K562 (cell line): Measurements from ENCODE around the gene CMTM4. TPM values are rescaled to one million over a fixed set of nuclear protein-coding genes. Genes with fewer than 3 reads are reported as not detected.

Source experiments
- ATAC-seq: fragments of 200-7000 bp; cut with Tn5 transposase; 3 replicates; pipeline ENCODE4 v1.9.1; 2020; ENCODE audit warnings: moderate library complexity
- BruUV-seq: library from RNA; stranded (reverse); fragments of 400-500 nt; replicated peaks from 2 replicates; lab custom pipeline; 2021; lab: Mats Ljungman, UMichigan
- CTCF ChIA-PET: fragments of 300-600 bp; formaldehyde crosslinking; extraction: SDS; loops from one replicate; lab custom pipeline; 2021; ENCODE audit warnings: low intra/inter-chr PET ratio; lab: Yijun Ruan, JAX
- POLR2A ChIA-PET: fragments of 300-600, 350-650 bp; sonication (Branson Sonifier 250); formaldehyde crosslinking; extraction: SDS; loops from one replicate; lab custom pipeline; 2021; ENCODE audit warnings: antibody characterized with exemption, inconsistent platforms; lab: Yijun Ruan, JAX
- DNase-seq, 4 experiments: peaks; one replicate each; pipeline versions ENCODE4 v3.0.0 to v3.0.0-alpha.2; 2011 to 2018; ENCODE audit warnings: low spot score in 3 of 4, mixed read lengths in 3 of 4; ENCODE audit errors: extremely low read depth in 1 of 4
- FAIRE-seq: peaks from 2 replicates; lab custom pipeline; 2011; peaks lifted over from hg19 to GRCh38; lab: Jason Lieb, UNC
- H2AFZ ChIP-seq: 2 replicates; pipeline ENCODE4 v1.6.0; 2011; ENCODE audit warnings: low read depth, low read length, control low read depth, inconsistent platforms
- H3K27ac ChIP-seq: fragments of 200-600 bp; 3 replicates; pipeline ENCODE4 v1.8.0; 2011; ENCODE audit warnings: low read depth, mild to moderate bottlenecking, control low read depth, inconsistent platforms, low read length, moderate library complexity, mixed read lengths; ENCODE audit errors: extremely low read depth
- H3K27me3 ChIP-seq, 2 experiments: fragments of 300-600 bp in 1 of 2; 2 replicates in 1 of 2; 3 replicates in 1 of 2; pipeline versions ENCODE4 v1.6.0 to v1.8.0; 2011; ENCODE audit warnings: inconsistent platforms in 2 of 2, low read length in 2 of 2, mild to moderate bottlenecking in 1 of 2, mixed read lengths in 1 of 2, moderate library complexity in 1 of 2; ENCODE audit not compliant: control insufficient read depth in 2 of 2, insufficient read depth in 2 of 2
- H3K36me3 ChIP-seq: fragments of 300-600 bp; 3 replicates; pipeline ENCODE4 v1.8.0; 2011; ENCODE audit warnings: mild to moderate bottlenecking, low read length, inconsistent platforms; ENCODE audit not compliant: control insufficient read depth, insufficient read depth
- H3K4me1 ChIP-seq, 2 experiments: fragments of 200-600 bp in 1 of 2; replicated peaks in 1 of 2; 2 replicates in 1 of 2; 3 replicates in 1 of 2; pipeline versions ENCODE4 v1.5.1 to v1.8.0; 2011; ENCODE audit warnings: inconsistent platforms in 2 of 2, low read length in 2 of 2, mild to moderate bottlenecking in 1 of 2, mixed read lengths in 1 of 2, moderate library complexity in 1 of 2; ENCODE audit not compliant: control insufficient read depth in 2 of 2, insufficient read depth in 2 of 2
- H3K4me2 ChIP-seq: 2 replicates; pipeline ENCODE4 v1.6.1; 2011; ENCODE audit warnings: low read length, control low read depth, inconsistent platforms, mixed read lengths; ENCODE audit not compliant: insufficient read depth
- H3K4me3 ChIP-seq: fragments of 200-600 bp; sonication (generic), shearing (Covaris generic); 2 replicates; pipeline ENCODE4 v1.5.1; 2016; ENCODE audit warnings: control low read depth, inconsistent platforms
- H3K79me2 ChIP-seq: fragments of 200-600 bp; 3 replicates; pipeline ENCODE4 v1.8.0; 2011; ENCODE audit warnings: low read length, inconsistent platforms; ENCODE audit not compliant: control insufficient read depth, insufficient read depth
- H3K9ac ChIP-seq, 2 experiments: 2 replicates each; pipeline versions ENCODE4 v1.6.0 to v1.6.1; 2011; ENCODE audit warnings: low read depth in 2 of 2, low read length in 2 of 2, control low read depth in 1 of 2, inconsistent platforms in 1 of 2, mild to moderate bottlenecking in 1 of 2, mixed read lengths in 1 of 2; ENCODE audit not compliant: insufficient read depth in 1 of 2
- H3K9me1 ChIP-seq: one replicate; pipeline ENCODE4 v1.6.0; 2011; ENCODE audit warnings: inconsistent platforms, mild to moderate bottlenecking, low read length, moderate library complexity; ENCODE audit not compliant: control insufficient read depth, insufficient read depth
- H3K9me3 ChIP-seq: replicated peaks from 2 replicates; pipeline ENCODE4 v1.5.1; 2011; ENCODE audit warnings: low read depth, low read length, inconsistent platforms; ENCODE audit not compliant: control insufficient read depth, insufficient read depth
- H4K20me1 ChIP-seq: replicated peaks from 2 replicates; pipeline ENCODE4 v1.6.1; 2011; ENCODE audit warnings: low read length, inconsistent platforms, mixed read lengths; ENCODE audit not compliant: control insufficient read depth, insufficient read depth
- BRD4 ChIP-seq: fragments of 200-600 bp; sonication (generic); IDR thresholded peaks from 2 replicates; pipeline ENCODE4 v1.6.1; 2017; ENCODE audit warnings: inconsistent platforms
- CBFA2T3 ChIP-seq: fragments of 450-650 bp; IDR thresholded peaks from 2 replicates; pipeline ENCODE4 v1.6.1; 2017
- ELF2 ChIP-seq: fragments of 250-450 bp; sonication (Bioruptor Pico); IDR thresholded peaks from 2 replicates; pipeline ENCODE4 v1.5.0; 2021; ENCODE audit warnings: mild to moderate bottlenecking
- NCOR1 ChIP-seq: fragments of 450-650 bp; IDR thresholded peaks from 2 replicates; pipeline ENCODE4 v1.6.1; 2016; ENCODE audit warnings: mild to moderate bottlenecking, moderate library complexity
- NEUROD1 ChIP-seq: fragments of 150-350 bp; IDR thresholded peaks from 2 replicates; pipeline ENCODE4 v1.6.1; 2014; ENCODE audit warnings: borderline replicate concordance, low read length, low read depth; ENCODE audit not compliant: partially characterized antibody
- RBFOX2 ChIP-seq: fragments of 200-400 bp; formaldehyde crosslinking; IDR thresholded peaks from 2 replicates; pipeline ENCODE4 v1.6.1; 2017; ENCODE audit warnings: low read depth, mild to moderate bottlenecking, low read length, moderate library complexity
- RBM34 ChIP-seq: fragments of 200-400 bp; formaldehyde crosslinking; IDR thresholded peaks from 2 replicates; pipeline ENCODE4 v1.6.1; 2018; ENCODE audit warnings: low read length, borderline replicate concordance; ENCODE audit not compliant: insufficient read depth
- SMAD3 ChIP-seq: fragments of 450-650 bp; formaldehyde crosslinking; conservative IDR thresholded peaks from 2 replicates; pipeline ENCODE4 v1.4.0; 2020; ENCODE audit warnings: mild to moderate bottlenecking
- SNIP1 ChIP-seq: fragments of 450-650 bp; IDR thresholded peaks from 2 replicates; pipeline ENCODE4 v1.7.1; 2017; ENCODE audit warnings: low read depth, mild to moderate bottlenecking
- TAF7 ChIP-seq: fragments of 450-650 bp; IDR thresholded peaks from 2 replicates; pipeline ENCODE4 v1.6.1; 2016; ENCODE audit warnings: missing genetic modification characterization, missing compliant biosample characterization
- TCF3 ChIP-seq: sonication (generic); formaldehyde crosslinking; IDR thresholded peaks from 2 replicates; pipeline ENCODE4 v1.4.0; 2020; ENCODE audit warnings: mild to moderate bottlenecking, missing genetic modification reagents
- YBX1 ChIP-seq: fragments of 450-650 bp; IDR thresholded peaks from 2 replicates; pipeline ENCODE4 v1.7.1; 2016; ENCODE audit warnings: mild to moderate bottlenecking
- ZBTB1 ChIP-seq: sonication (generic); formaldehyde crosslinking; IDR thresholded peaks from 2 replicates; pipeline ENCODE4 v1.8.1; 2023; ENCODE audit warnings: missing genetic modification reagents, low read depth, mild to moderate bottlenecking, borderline replicate concordance
- WGBS: fragments of 100-300 bp; shearing (Covaris generic); methylation state at CpG from one replicate; pipeline ENCODE4 v1.1.6; 2016; ENCODE audit warnings: low coverage, mixed read lengths; ENCODE audit not compliant: insufficient coverage; ENCODE audit errors: missing lambda C conversion rate; 5-methylcytosine and 5-hydroxymethylcytosine counted together
- in situ Hi-C: fragments of 300-500 bp; cut with MboI; formaldehyde crosslinking; loops from 4 replicates; pipeline ENCODE4 v1.15.0; 2018; ENCODE audit warnings: inconsistent platforms, mixed read lengths
- intact Hi-C: fragments of 100-400 bp; cut with micrococcal nuclease; formaldehyde crosslinking; loops from 2 replicates; pipeline ENCODE4 v1.14.2; 2022
- polyA plus RNA-seq, 8 experiments: library from polyadenylated mRNA; depleted of rRNA in 4 of 8; stranded (reverse) in 5 of 8; unstranded in 3 of 8; fragments of >200 nt; fragmentation: Nextera tagmentation in 2 of 8; fragmentation: Illumina TruSeq in 1 of 8; extraction: Ambion mirVana in 2 of 8; extraction: Trizol in 1 of 8; gene quantifications; 2 replicates each; pipeline versions ENCODE4 v1.2.1 to v1.2.3, GENCODE V29; 2011 to 2014; ENCODE audit warnings: inconsistent platforms in 1 of 8, missing spikeins in 1 of 8
- total RNA-seq, 7 experiments: library from RNA; depleted of rRNA in 6 of 7; stranded (reverse); fragments of >200 nt in 6 of 7; fragmentation: Illumina TruSeq in 2 of 7; extraction: Trizol in 2 of 7; gene quantifications; 2 replicates each; pipeline versions ENCODE4 v1.2.1 to v1.2.3, GENCODE V29; 2011 to 2021; ENCODE audit warnings: low replicate concordance in 1 of 7
- TF ChIP-seq, protein P1 (sequence below): fragments of 450-650 bp; formaldehyde crosslinking; IDR thresholded peaks from 2 replicates; pipeline ENCODE4 v1.4.0; 2020; ENCODE audit warnings: mild to moderate bottlenecking, moderate library complexity
- TF ChIP-seq, protein P2 (sequence below): fragments of 450-650 bp; conservative IDR thresholded peaks from 2 replicates; pipeline ENCODE4 v1.6.1; 2016; ENCODE audit warnings: missing genetic modification characterization, low read depth, mild to moderate bottlenecking, control low read depth, missing compliant biosample characterization
- TF ChIP-seq, protein P3 (sequence below): fragments of 450-650 bp; formaldehyde crosslinking; IDR thresholded peaks from 2 replicates; pipeline ENCODE4 v1.4.0; 2020; ENCODE audit warnings: mild to moderate bottlenecking

The CMTM4 gene
- total and polyA plus RNA-seq, 9 of the 15 experiments (the other 6 are each of a cell fraction or from before 2014, with no cell fraction given) = 2.0 to 21.3 (median 12.5) TPM

DNA sequence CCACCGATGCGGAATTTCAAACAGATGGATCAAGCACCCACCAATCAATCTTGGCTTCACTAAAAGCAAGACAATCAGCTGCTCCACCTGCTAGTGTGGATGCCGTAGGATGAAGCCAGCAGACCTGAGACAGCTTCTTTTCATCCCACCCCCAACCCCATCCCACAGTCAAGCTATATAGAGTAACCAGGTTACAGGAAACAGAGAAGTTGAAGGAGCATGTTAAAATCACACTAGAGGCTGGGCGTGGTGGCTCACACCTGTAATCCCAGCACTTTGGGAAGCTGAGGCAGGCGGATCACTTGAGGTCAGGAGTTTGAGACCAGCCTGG lies 37.7 kb downstream of the CMTM4 start:
- DNase-seq (no peak), FAIRE-seq (no peak), ATAC-seq (no peak)
- H3K9me1 ChIP-seq = no peaks in the 10 kb centered on the region
- 96% methylated on average over 5 of the region's 5 CpGs for WGBS
- no peak overlapping the region for H2AFZ ChIP-seq
- H3K9me3 ChIP-seq = no peaks in the 10 kb centered on the region
- in situ Hi-C loops = no loop called here
- no peak overlapping the region for H3K4me2 ChIP-seq
- H3K27ac ChIP-seq = no peak overlapping the region
- no peak overlapping the region for H3K4me3 ChIP-seq
- H3K36me3 ChIP-seq = no peaks in the 10 kb centered on the region
- peaks cover 19 to 30% of the 10 kb centered on the region in 2 experiments; a peak in 4 of 5 replicates for H3K4me1 ChIP-seq
- peaks cover 20% of the 10 kb centered on the region for H3K79me2 ChIP-seq
- no peaks in the 10 kb centered on the region for H3K27me3 ChIP-seq
- ChIA-PET POLR2A (interaction anchor here (0.7 kb wide), 1 partner anchor 69 kb away, joined by 3 read pairs; no protein-coding TSS in a partner anchor), CTCF (no interaction called here)
- H4K20me1 ChIP-seq = no peaks in the 10 kb centered on the region; the same call in 1 of the 2 replicates
- intact Hi-C loops = no loop called here
- no peak overlapping the region for H3K9ac ChIP-seq
- no peak for TF ChIP-seq NCOR1
- TF ChIP-seq CBFA2T3 = no peak
- no peak for TF ChIP-seq SMAD3 (CRISPR knock-in tag)
- no peak for TF ChIP-seq ZBTB1 (CRISPR knock-in tag)
- no peak for TF ChIP-seq YBX1
- TF ChIP-seq, protein P1, sequence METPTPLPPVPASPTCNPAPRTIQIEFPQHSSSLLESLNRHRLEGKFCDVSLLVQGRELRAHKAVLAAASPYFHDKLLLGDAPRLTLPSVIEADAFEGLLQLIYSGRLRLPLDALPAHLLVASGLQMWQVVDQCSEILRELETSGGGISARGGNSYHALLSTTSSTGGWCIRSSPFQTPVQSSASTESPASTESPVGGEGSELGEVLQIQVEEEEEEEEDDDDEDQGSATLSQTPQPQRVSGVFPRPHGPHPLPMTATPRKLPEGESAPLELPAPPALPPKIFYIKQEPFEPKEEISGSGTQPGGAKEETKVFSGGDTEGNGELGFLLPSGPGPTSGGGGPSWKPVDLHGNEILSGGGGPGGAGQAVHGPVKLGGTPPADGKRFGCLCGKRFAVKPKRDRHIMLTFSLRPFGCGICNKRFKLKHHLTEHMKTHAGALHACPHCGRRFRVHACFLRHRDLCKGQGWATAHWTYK (CRISPR knock-in tag) = no peak
- no peak for TF ChIP-seq ELF2 (CRISPR knock-in tag)
- TF ChIP-seq TCF3 = no peak
- no peak for TF ChIP-seq RBM34
- TF ChIP-seq, protein P2, sequence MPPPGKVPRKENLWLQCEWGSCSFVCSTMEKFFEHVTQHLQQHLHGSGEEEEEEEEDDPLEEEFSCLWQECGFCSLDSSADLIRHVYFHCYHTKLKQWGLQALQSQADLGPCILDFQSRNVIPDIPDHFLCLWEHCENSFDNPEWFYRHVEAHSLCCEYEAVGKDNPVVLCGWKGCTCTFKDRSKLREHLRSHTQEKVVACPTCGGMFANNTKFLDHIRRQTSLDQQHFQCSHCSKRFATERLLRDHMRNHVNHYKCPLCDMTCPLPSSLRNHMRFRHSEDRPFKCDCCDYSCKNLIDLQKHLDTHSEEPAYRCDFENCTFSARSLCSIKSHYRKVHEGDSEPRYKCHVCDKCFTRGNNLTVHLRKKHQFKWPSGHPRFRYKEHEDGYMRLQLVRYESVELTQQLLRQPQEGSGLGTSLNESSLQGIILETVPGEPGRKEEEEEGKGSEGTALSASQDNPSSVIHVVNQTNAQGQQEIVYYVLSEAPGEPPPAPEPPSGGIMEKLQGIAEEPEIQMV (tag) = no peak
- TF ChIP-seq TAF7 = no peak
- TF ChIP-seq SNIP1 = no peak
- TF ChIP-seq, protein P3, sequence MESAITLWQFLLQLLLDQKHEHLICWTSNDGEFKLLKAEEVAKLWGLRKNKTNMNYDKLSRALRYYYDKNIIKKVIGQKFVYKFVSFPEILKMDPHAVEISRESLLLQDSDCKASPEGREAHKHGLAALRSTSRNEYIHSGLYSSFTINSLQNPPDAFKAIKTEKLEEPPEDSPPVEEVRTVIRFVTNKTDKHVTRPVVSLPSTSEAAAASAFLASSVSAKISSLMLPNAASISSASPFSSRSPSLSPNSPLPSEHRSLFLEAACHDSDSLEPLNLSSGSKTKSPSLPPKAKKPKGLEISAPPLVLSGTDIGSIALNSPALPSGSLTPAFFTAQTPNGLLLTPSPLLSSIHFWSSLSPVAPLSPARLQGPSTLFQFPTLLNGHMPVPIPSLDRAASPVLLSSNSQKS (CRISPR knock-in tag) = no peak
- no peak for TF ChIP-seq BRD4
- TF ChIP-seq RBFOX2 = no peak
- TF ChIP-seq NEUROD1 = no peak
- TF ChIP-seq, all 486 proteins: peak for 0
- BruUV-seq = no TSS peak
